Measurements from ENCODE around the gene DDX39A. TPM values are rescaled to one million over a fixed set of nuclear protein-coding genes. Genes with fewer than 3 reads are reported as not detected.

Gene DDX39A
- total RNA-seq, 4 donors from 2014 or later, result 66.4 to 286 (median 163) TPM

- 53 to 84% methylated on average over 2 to 30 of the region's 30 CpGs for WGBS, 2 donors (ENCODE audit: low coverage in 1 of 2)
- no peaks in the 10 kb centered on the region for H3K9me3 ChIP-seq
- H3K36me3 ChIP-seq, result peaks cover 0 to 28% (median 8%) of the 10 kb centered on the region in 4 donors
- in situ Hi-C loops (cut with MboI; ENCODE audit: low pct_ligation_motif_present in 1 of 4, low pct_unique_long_range_greater_than_20kb in 1 of 4, low sequenced_read_pairs in 3 of 4), result loop anchor here in 1 of 4 donors (25.0 kb wide), 1 partner anchor 263 kb away; no protein-coding TSS in a partner anchor
- TF ChIP-seq CTCF (IDR thresholded peaks at IDR 0.05), result no peak
- no peak for TF ChIP-seq POLR2AphosphoS5 (IDR thresholded peaks at IDR 0.05)
- TF ChIP-seq EP300 (IDR thresholded peaks at IDR 0.05; ENCODE audit: low read depth), result no peak
- no peak for TF ChIP-seq POLR2A (IDR thresholded peaks at IDR 0.05)
- no peak for DNase-seq
- H3K4me1 ChIP-seq, result no peaks in the 10 kb centered on the region
- H3K27me3 ChIP-seq, result no peaks in the 10 kb centered on the region
- intact Hi-C loops (cut with DNase I; ENCODE audit: low total_unique reads), result no loop called here
- no peak overlapping the region for H3K4me3 ChIP-seq
- no peak overlapping the region for H3K27ac ChIP-seq
These were observed 31.2 kb upstream of the DDX39A start for GRCh38 chr19:14450168-14450874.

GRCh38 chr19:14449321-14449720, 30.2 kb upstream of the DDX39A start:
- Histone ChIP-seq H3K9me3 (no peaks in the 10 kb centered on the region), H3K27me3 (no peaks in the 10 kb centered on the region), H3K27ac (no peak overlapping the region), H3K4me1 (no peaks in the 10 kb centered on the region), H3K4me3 (no peak overlapping the region), H3K36me3 (peaks cover 0 to 22% (median 6%) of the 10 kb centered on the region in 4 donors)
- intact Hi-C loops (cut with DNase I; ENCODE audit: low total_unique reads), result no loop called here
- DNase-seq, result no peak
- in situ Hi-C loops (cut with MboI; ENCODE audit: low pct_ligation_motif_present in 1 of 4, low pct_unique_long_range_greater_than_20kb in 1 of 4, low sequenced_read_pairs in 3 of 4), result no loop called here
- WGBS, 2 donors (ENCODE audit: low coverage in 1 of 2), result 97% methylated on average over 6 of the region's 6 CpGs; no CpG with 5 or more reads in 1 of the 2 donors
- TF ChIP-seq CTCF (IDR thresholded peaks at IDR 0.05), result no peak
- no peak for TF ChIP-seq EP300 (IDR thresholded peaks at IDR 0.05; ENCODE audit: low read depth)
- no peak for TF ChIP-seq POLR2A (IDR thresholded peaks at IDR 0.05)
- no peak for TF ChIP-seq POLR2AphosphoS5 (IDR thresholded peaks at IDR 0.05)

GRCh38 chr19:14446336-14447036, 27.3 kb upstream of the DDX39A start:
- Histone ChIP-seq H3K27ac (no peak overlapping the region), H3K9me3 (no peaks in the 10 kb centered on the region)
- WGBS, 2 donors (ENCODE audit: low coverage in 1 of 2), result 95 to 100% methylated on average over 1 to 10 of the region's 10 CpGs

More at GRCh38 chr19:14446336-14447036, 27.3 kb upstream of the DDX39A start:
- Histone ChIP-seq H3K4me1 (no peaks in the 10 kb centered on the region), H3K36me3 (peaks cover 0 to 15% (median 6%) of the 10 kb centered on the region in 4 donors), H3K4me3 (no peak overlapping the region), H3K27me3 (no peaks in the 10 kb centered on the region)
- in situ Hi-C loops (cut with MboI; ENCODE audit: low pct_ligation_motif_present in 1 of 4, low pct_unique_long_range_greater_than_20kb in 1 of 4, low sequenced_read_pairs in 3 of 4) (no loop called here), intact Hi-C loops (cut with DNase I; ENCODE audit: low total_unique reads) (no loop called here)
- DNase-seq, result no peak
- no peak for TF ChIP-seq CTCF (IDR thresholded peaks at IDR 0.05)
- no peak for TF ChIP-seq POLR2AphosphoS5 (IDR thresholded peaks at IDR 0.05)
- no peak for TF ChIP-seq POLR2A (IDR thresholded peaks at IDR 0.05)
- no peak for TF ChIP-seq EP300 (IDR thresholded peaks at IDR 0.05; ENCODE audit: low read depth)
